ENCODE data around the gene RNF181. TPM values are rescaled to one million over a fixed set of nuclear protein-coding genes. Genes with fewer than 3 reads are reported as not detected.
A peak's percentile ranks its signal among the peaks of the same experiment; 100 is the strongest.

RNF181 gene
- polyA plus RNA-seq, 1 of the 3 experiments (the other 2 are of a cell fraction): 312 TPM

- CTCF ChIA-PET: interaction anchor here (0.6 to 16.6 kb wide), 9 partner anchors 8 to 248 kb away, joined by 3 to 364 read pairs (median 4); partner anchors contain the start of genes MAT2A and SH2D6
- no peak for DNase-seq
- H3K4me3 ChIP-seq (ENCODE audit: low read depth in 2 of 2, low read length in 1 of 2): no peak overlapping the region
- no peak overlapping the region for H3K4me2 ChIP-seq
- H3K9ac ChIP-seq: no peak overlapping the region
- peaks cover 0 to 13% of the 10 kb centered on the region in 2 experiments; a peak in 2 of 4 replicates for H3K4me1 ChIP-seq (ENCODE audit: control insufficient read depth in 1 of 2, insufficient read depth in 2 of 2, low read depth in 1 of 2, low read length in 1 of 2)
- H3K9me2 ChIP-seq: no peaks in the 10 kb centered on the region
- H2AFZ ChIP-seq (ENCODE audit: low read depth): no peak overlapping the region
- H3K36me3 ChIP-seq (replicated peaks in 1 of 2; ENCODE audit: control insufficient read depth in 1 of 2, insufficient read depth in 2 of 2, low read length in 1 of 2): peaks cover 48 to 50% of the 10 kb centered on the region in 2 experiments
- no peaks in the 10 kb centered on the region; the same call in 1 of the 2 replicates for H3K79me2 ChIP-seq (ENCODE audit: insufficient read depth)
- H3K9me3 ChIP-seq: no peaks in the 10 kb centered on the region
- peaks cover 66% of the 10 kb centered on the region for H3F3A ChIP-seq (replicated peaks; ENCODE audit: insufficient read depth)
- no peaks in the 10 kb centered on the region for H3K27me3 ChIP-seq (ENCODE audit: insufficient read depth)
- TF ChIP-seq POLR2AphosphoS5 (IDR thresholded peaks at IDR 0.05; ENCODE audit: low read depth, low read length): no peak
- no peak for TF ChIP-seq CTCF (IDR thresholded peaks at IDR 0.05)
- TF ChIP-seq GABPA (IDR thresholded peaks at IDR 0.05; ENCODE audit: low read depth): no peak
- TF ChIP-seq MXI1 (IDR thresholded peaks at IDR 0.05; ENCODE audit: low read depth, low read length): no peak
- TF ChIP-seq YY1 (IDR thresholded peaks at IDR 0.05; ENCODE audit: low read depth): no peak
- TF ChIP-seq TEAD4 (IDR thresholded peaks at IDR 0.05; ENCODE audit: borderline replicate concordance, insufficient read depth): no peak
- TF ChIP-seq USF1 (IDR thresholded peaks at IDR 0.05; ENCODE audit: borderline replicate concordance, low read depth): no peak
- TF ChIP-seq USF2 (IDR thresholded peaks at IDR 0.05; ENCODE audit: borderline replicate concordance, low read depth, low read length): no peak
- no peak for TF ChIP-seq RCOR1 (IDR thresholded peaks at IDR 0.05; ENCODE audit: low read length)
- peaks cover 22% of the 10 kb centered on the region for H4K20me1 ChIP-seq (ENCODE audit: insufficient read depth)
- POLR2A ChIA-PET: interaction anchor here (0.8 to 8.2 kb wide), 8 partner anchors 9 to 129 kb away, joined by 3 to 87 read pairs (median 10); partner anchors contain the start of genes GGCX, MAT2A and SH2D6
- WGBS (ENCODE audit: low lambda C conversion rate): 63% methylated on average over 2 of the region's 2 CpGs
- peak overlapping the region; percentile 24 to 42; a peak in 2 of 4 replicates for H3K27ac ChIP-seq (ENCODE audit: low read depth in 2 of 2, low read length in 1 of 2)
These were observed 47.0 kb upstream of the RNF181 start for GRCh38 chr2:85548608-85548900.

DNA sequence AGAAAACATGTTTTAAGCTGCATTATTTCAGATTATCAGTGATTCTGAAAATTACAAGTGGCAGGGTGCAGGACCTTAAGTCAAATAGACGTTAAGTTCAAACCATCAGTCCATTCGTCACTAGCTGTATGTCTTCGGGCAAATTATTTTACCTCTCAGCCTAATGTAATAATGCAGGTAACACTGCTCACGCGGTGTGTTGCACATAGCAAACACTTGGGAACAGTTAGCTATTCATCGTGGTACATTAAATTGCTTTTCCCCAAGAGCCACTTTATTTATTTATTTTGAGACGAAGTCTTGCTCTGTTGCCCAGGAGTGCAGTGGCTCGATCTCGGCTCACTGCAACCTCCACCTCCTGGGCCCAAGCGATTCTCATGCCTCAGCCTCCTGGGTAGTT lies 46.5 kb upstream of the RNF181 start:
- H3K36me3 ChIP-seq (replicated peaks in 1 of 2; ENCODE audit: control insufficient read depth in 1 of 2, insufficient read depth in 2 of 2, low read length in 1 of 2): peaks cover 45 to 47% of the 10 kb centered on the region in 2 experiments

More for the DNA sequence above, 46.5 kb upstream of the RNF181 start:
- ChIA-PET CTCF (interaction anchor here (0.6 to 16.6 kb wide), 9 partner anchors 10 to 248 kb away, joined by 3 to 364 read pairs (median 4); partner anchors contain the start of genes MAT2A and SH2D6), POLR2A (interaction anchor here (0.8 to 8.2 kb wide), 7 partner anchors 8 to 129 kb away, joined by 3 to 87 read pairs (median 10); partner anchors contain the start of genes GGCX, MAT2A and SH2D6)
- Histone ChIP-seq H3K9ac (no peak overlapping the region), H2AFZ (ENCODE audit: low read depth) (no peak overlapping the region), H3K9me2 (no peaks in the 10 kb centered on the region), H3K79me2 (ENCODE audit: insufficient read depth) (no peaks in the 10 kb centered on the region), H3F3A (replicated peaks; ENCODE audit: insufficient read depth) (peaks cover 64% of the 10 kb centered on the region), H3K4me1 (ENCODE audit: control insufficient read depth in 1 of 2, insufficient read depth in 2 of 2, low read depth in 1 of 2, low read length in 1 of 2) (peaks cover 0 to 13% of the 10 kb centered on the region in 2 experiments; a peak in 2 of 4 replicates), H3K9me3 (no peaks in the 10 kb centered on the region), H3K27me3 (ENCODE audit: insufficient read depth) (no peaks in the 10 kb centered on the region), H3K27ac (ENCODE audit: low read depth in 2 of 2, low read length in 1 of 2) (peak overlapping the region; percentile 24 to 42; a peak in 3 of 4 replicates), H3K4me3 (ENCODE audit: low read depth in 2 of 2, low read length in 1 of 2) (no peak overlapping the region), H3K4me2 (no peak overlapping the region), H4K20me1 (ENCODE audit: insufficient read depth) (peaks cover 18% of the 10 kb centered on the region)
- no peak for TF ChIP-seq FOSL2 (IDR thresholded peaks at IDR 0.05; ENCODE audit: borderline replicate concordance, low read depth)
- no peak for TF ChIP-seq RAD21 (IDR thresholded peaks at IDR 0.05; ENCODE audit: low read length)
- TF ChIP-seq MXI1 (IDR thresholded peaks at IDR 0.05; ENCODE audit: low read depth, low read length): no peak
- no peak for TF ChIP-seq YY1 (IDR thresholded peaks at IDR 0.05; ENCODE audit: low read depth)
- no peak for TF ChIP-seq ZBTB33 (IDR thresholded peaks at IDR 0.05; ENCODE audit: borderline replicate concordance, low read depth)
- no peak for TF ChIP-seq RFX5 (IDR thresholded peaks at IDR 0.05; ENCODE audit: low read length)
- TF ChIP-seq EZH2phosphoT487 (IDR thresholded peaks at IDR 0.05; ENCODE audit: borderline replicate concordance, low read depth): no peak
- no peak for TF ChIP-seq TAF1 (IDR thresholded peaks at IDR 0.05; ENCODE audit: borderline replicate concordance, low read depth, low read length)
- TF ChIP-seq, protein P1, sequence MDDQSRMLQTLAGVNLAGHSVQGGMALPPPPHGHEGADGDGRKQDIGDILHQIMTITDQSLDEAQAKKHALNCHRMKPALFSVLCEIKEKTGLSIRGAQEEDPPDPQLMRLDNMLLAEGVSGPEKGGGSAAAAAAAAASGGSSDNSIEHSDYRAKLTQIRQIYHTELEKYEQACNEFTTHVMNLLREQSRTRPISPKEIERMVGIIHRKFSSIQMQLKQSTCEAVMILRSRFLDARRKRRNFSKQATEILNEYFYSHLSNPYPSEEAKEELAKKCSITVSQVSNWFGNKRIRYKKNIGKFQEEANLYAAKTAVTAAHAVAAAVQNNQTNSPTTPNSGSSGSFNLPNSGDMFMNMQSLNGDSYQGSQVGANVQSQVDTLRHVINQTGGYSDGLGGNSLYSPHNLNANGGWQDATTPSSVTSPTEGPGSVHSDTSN (IDR thresholded peaks at IDR 0.05): no peak
- no peak for TF ChIP-seq USF1 (IDR thresholded peaks at IDR 0.05; ENCODE audit: borderline replicate concordance, low read depth)
- 93% methylated on average over 10 of the region's 10 CpGs for WGBS (ENCODE audit: low lambda C conversion rate)
- DNase-seq: no peak
